K562 (cell line): ENCODE data around the gene UHMK1. TPM values are rescaled to one million over a fixed set of nuclear protein-coding genes. Genes with fewer than 3 reads are reported as not detected.

ENCODE experiments used
- CHD2 ChIP-seq: IDR thresholded peaks from 2 replicates; pipeline ENCODE4 v1.6.1; 2011; ENCODE audit warnings: low read depth, low read length
- ETV5 ChIP-seq: sonication (generic); formaldehyde crosslinking; IDR thresholded peaks from 2 replicates; pipeline ENCODE4 v1.4.0; 2020; ENCODE audit warnings: low read depth, mild to moderate bottlenecking, missing genetic modification reagents
- FOXM1 ChIP-seq, 2 experiments: fragments of 450-650 bp in 1 of 2; sonication (generic) in 1 of 2; formaldehyde crosslinking in 1 of 2; IDR thresholded peaks; 2 replicates each; pipeline versions ENCODE4 v1.6.1 to v1.9.0; 2017 to 2022; ENCODE audit warnings: low read depth in 2 of 2, mild to moderate bottlenecking in 2 of 2, missing genetic modification reagents in 1 of 2, moderate library complexity in 1 of 2
- HNRNPLL ChIP-seq: fragments of 200-400 bp; formaldehyde crosslinking; IDR thresholded peaks from 2 replicates; pipeline ENCODE4 v1.6.1; 2017; ENCODE audit warnings: low read length, low read depth, mild to moderate bottlenecking; ENCODE audit not compliant: poor library complexity, severe bottlenecking
- MAZ ChIP-seq, 2 experiments: fragments of 450-650 bp in 1 of 2; sonication (generic) in 1 of 2; formaldehyde crosslinking; IDR thresholded peaks in 1 of 2; conservative IDR thresholded peaks in 1 of 2; 2 replicates each; pipeline versions ENCODE4 v1.4.0 to v1.5.0; 2020; ENCODE audit warnings: mild to moderate bottlenecking in 1 of 2, missing genetic modification reagents in 1 of 2
- SIN3A ChIP-seq, 2 experiments: fragments of 150-350 bp in 1 of 2; IDR thresholded peaks; 2 replicates each; pipeline ENCODE4 v1.6.1; 2011 to 2016; ENCODE audit warnings: borderline replicate concordance in 2 of 2, low read depth in 2 of 2, low read length in 2 of 2, mild to moderate bottlenecking in 2 of 2, moderate library complexity in 2 of 2; ENCODE audit not compliant: control insufficient read depth in 1 of 2
- SIN3B ChIP-seq: fragments of 450-650 bp; IDR thresholded peaks from 2 replicates; pipeline ENCODE4 v1.6.1; 2017; ENCODE audit warnings: low read depth, mild to moderate bottlenecking, moderate library complexity
- TBP ChIP-seq: optimal IDR thresholded peaks from 2 replicates; pipeline ENCODE3; 2011; ENCODE audit warnings: low read depth, low read length, improper control_type of control experiment
- ZNF143 ChIP-seq: sonication (generic); formaldehyde crosslinking; IDR thresholded peaks from 2 replicates; pipeline ENCODE4 v1.9.0; 2022; ENCODE audit warnings: mild to moderate bottlenecking, missing genetic modification reagents
- polyA plus RNA-seq, 8 experiments: library from polyadenylated mRNA; depleted of rRNA in 4 of 8; stranded (reverse) in 5 of 8; unstranded in 3 of 8; fragments of >200 nt; fragmentation: Nextera tagmentation in 2 of 8; fragmentation: Illumina TruSeq in 1 of 8; extraction: Ambion mirVana in 2 of 8; extraction: Trizol in 1 of 8; gene quantifications; 2 replicates each; pipeline versions ENCODE4 v1.2.1 to v1.2.3, GENCODE V29; 2011 to 2014; ENCODE audit warnings: inconsistent platforms in 1 of 8, missing spikeins in 1 of 8
- total RNA-seq, 7 experiments: library from RNA; depleted of rRNA in 6 of 7; stranded (reverse); fragments of >200 nt in 6 of 7; fragmentation: Illumina TruSeq in 2 of 7; extraction: Trizol in 2 of 7; gene quantifications; 2 replicates each; pipeline versions ENCODE4 v1.2.1 to v1.2.3, GENCODE V29; 2011 to 2021; ENCODE audit warnings: low replicate concordance in 1 of 7
- TF ChIP-seq, protein P1 (sequence below), 2 experiments: fragments of 150-350 bp in 1 of 2; IDR thresholded peaks; 2 replicates each; pipeline ENCODE4 v1.6.1; 2012 to 2016; ENCODE audit warnings: low read depth in 2 of 2, low read length in 2 of 2, mild to moderate bottlenecking in 1 of 2, moderate library complexity in 1 of 2
- TF ChIP-seq, protein P2 (sequence below): sonication (generic); formaldehyde crosslinking; IDR thresholded peaks from 2 replicates; pipeline ENCODE4 v1.8.0; 2022; ENCODE audit warnings: mild to moderate bottlenecking, missing genetic modification reagents
- TF ChIP-seq, protein P3 (sequence below): fragments of 250-450 bp; sonication (Bioruptor Pico); IDR thresholded peaks from 2 replicates; pipeline ENCODE4 v1.5.0; 2022; ENCODE audit warnings: mild to moderate bottlenecking
- TF ChIP-seq, protein P4 (sequence below): conservative IDR thresholded peaks from 2 replicates; pipeline ENCODE4 v1.6.1; 2011; ENCODE audit warnings: low read depth, mild to moderate bottlenecking, low read length; ENCODE audit not compliant: control insufficient read depth

The UHMK1 gene
- total and polyA plus RNA-seq, 9 of the 15 experiments (the other 6 are each of a cell fraction or from before 2014, with no cell fraction given) = 13.1 to 72.4 (median 38.3) TPM

DNA sequence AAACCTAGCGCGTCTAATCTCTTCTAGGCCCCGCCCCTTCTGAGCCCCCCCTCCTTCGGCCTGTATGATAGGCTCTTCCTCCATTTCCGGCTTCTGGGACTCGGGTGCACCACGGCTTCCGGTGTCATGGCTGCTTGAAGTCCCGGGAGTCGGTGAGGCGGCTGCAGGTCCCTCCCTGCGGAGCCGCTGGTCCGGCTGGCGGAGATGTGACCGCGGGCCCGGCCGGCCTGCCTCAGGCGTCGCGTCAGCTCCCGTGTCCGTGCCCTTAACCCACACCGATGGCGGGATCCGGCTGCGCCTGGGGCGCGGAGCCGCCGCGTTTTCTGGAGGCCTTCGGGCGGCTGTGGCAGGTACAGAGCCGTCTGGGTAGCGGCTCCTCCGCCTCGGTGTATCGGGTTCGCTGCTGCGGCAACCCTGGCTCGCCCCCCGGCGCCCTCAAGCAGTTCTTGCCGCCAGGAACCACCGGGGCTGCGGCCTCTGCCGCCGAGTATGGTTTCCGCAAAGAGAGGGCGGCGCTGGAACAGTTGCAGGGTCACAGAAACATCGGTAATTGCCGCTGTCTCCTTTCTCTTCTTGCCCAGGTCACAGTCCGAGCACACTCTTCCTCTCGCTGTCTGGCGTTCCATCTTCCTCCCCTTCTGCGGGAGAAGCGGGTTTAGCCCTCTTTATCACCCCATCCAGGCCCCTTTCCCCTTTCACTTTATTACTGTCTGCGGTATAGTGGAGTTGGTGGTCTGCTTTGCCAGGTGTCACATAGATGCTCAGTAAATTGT is at the start of gene UHMK1 (continued):
- peak; percentile 45 for TF ChIP-seq HNRNPLL
- peak; percentile 86 for TF ChIP-seq ETV5 (CRISPR knock-in tag)
- TF ChIP-seq, protein P1, sequence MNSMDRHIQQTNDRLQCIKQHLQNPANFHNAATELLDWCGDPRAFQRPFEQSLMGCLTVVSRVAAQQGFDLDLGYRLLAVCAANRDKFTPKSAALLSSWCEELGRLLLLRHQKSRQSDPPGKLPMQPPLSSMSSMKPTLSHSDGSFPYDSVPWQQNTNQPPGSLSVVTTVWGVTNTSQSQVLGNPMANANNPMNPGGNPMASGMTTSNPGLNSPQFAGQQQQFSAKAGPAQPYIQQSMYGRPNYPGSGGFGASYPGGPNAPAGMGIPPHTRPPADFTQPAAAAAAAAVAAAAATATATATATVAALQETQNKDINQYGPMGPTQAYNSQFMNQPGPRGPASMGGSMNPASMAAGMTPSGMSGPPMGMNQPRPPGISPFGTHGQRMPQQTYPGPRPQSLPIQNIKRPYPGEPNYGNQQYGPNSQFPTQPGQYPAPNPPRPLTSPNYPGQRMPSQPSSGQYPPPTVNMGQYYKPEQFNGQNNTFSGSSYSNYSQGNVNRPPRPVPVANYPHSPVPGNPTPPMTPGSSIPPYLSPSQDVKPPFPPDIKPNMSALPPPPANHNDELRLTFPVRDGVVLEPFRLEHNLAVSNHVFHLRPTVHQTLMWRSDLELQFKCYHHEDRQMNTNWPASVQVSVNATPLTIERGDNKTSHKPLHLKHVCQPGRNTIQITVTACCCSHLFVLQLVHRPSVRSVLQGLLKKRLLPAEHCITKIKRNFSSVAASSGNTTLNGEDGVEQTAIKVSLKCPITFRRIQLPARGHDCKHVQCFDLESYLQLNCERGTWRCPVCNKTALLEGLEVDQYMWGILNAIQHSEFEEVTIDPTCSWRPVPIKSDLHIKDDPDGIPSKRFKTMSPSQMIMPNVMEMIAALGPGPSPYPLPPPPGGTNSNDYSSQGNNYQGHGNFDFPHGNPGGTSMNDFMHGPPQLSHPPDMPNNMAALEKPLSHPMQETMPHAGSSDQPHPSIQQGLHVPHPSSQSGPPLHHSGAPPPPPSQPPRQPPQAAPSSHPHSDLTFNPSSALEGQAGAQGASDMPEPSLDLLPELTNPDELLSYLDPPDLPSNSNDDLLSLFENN (IDR thresholded peaks at IDR 0.05; ENCODE audit: low read depth in 2 of 2, low read length in 2 of 2) = no peak
- TF ChIP-seq CHD2 = no peak
- peak; percentile 90 for TF ChIP-seq TBP
- TF ChIP-seq SIN3B = peak; percentile 99
- peak; percentile 57; the same call in 1 of the 2 replicates for TF ChIP-seq ZNF143 (CRISPR knock-in tag)
- TF ChIP-seq, protein P2, sequence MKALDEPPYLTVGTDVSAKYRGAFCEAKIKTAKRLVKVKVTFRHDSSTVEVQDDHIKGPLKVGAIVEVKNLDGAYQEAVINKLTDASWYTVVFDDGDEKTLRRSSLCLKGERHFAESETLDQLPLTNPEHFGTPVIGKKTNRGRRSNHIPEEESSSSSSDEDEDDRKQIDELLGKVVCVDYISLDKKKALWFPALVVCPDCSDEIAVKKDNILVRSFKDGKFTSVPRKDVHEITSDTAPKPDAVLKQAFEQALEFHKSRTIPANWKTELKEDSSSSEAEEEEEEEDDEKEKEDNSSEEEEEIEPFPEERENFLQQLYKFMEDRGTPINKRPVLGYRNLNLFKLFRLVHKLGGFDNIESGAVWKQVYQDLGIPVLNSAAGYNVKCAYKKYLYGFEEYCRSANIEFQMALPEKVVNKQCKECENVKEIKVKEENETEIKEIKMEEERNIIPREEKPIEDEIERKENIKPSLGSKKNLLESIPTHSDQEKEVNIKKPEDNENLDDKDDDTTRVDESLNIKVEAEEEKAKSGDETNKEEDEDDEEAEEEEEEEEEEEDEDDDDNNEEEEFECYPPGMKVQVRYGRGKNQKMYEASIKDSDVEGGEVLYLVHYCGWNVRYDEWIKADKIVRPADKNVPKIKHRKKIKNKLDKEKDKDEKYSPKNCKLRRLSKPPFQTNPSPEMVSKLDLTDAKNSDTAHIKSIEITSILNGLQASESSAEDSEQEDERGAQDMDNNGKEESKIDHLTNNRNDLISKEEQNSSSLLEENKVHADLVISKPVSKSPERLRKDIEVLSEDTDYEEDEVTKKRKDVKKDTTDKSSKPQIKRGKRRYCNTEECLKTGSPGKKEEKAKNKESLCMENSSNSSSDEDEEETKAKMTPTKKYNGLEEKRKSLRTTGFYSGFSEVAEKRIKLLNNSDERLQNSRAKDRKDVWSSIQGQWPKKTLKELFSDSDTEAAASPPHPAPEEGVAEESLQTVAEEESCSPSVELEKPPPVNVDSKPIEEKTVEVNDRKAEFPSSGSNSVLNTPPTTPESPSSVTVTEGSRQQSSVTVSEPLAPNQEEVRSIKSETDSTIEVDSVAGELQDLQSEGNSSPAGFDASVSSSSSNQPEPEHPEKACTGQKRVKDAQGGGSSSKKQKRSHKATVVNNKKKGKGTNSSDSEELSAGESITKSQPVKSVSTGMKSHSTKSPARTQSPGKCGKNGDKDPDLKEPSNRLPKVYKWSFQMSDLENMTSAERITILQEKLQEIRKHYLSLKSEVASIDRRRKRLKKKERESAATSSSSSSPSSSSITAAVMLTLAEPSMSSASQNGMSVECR (CRISPR knock-in tag) = peak; percentile 73
- TF ChIP-seq, protein P3, sequence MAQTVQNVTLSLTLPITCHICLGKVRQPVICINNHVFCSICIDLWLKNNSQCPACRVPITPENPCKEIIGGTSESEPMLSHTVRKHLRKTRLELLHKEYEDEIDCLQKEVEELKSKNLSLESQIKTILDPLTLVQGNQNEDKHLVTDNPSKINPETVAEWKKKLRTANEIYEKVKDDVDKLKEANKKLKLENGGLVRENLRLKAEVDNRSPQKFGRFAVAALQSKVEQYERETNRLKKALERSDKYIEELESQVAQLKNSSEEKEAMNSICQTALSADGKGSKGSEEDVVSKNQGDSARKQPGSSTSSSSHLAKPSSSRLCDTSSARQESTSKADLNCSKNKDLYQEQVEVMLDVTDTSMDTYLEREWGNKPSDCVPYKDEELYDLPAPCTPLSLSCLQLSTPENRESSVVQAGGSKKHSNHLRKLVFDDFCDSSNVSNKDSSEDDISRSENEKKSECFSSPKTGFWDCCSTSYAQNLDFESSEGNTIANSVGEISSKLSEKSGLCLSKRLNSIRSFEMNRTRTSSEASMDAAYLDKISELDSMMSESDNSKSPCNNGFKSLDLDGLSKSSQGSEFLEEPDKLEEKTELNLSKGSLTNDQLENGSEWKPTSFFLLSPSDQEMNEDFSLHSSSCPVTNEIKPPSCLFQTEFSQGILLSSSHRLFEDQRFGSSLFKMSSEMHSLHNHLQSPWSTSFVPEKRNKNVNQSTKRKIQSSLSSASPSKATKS (CRISPR knock-in tag) = no peak
- peak; percentile 51 to 55; a peak in 3 of 4 replicates for TF ChIP-seq MAZ (CRISPR knock-in tag; conservative IDR thresholded peaks at IDR 0.05 in 1 of 2, IDR thresholded peaks at IDR 0.05 in 1 of 2)
- TF ChIP-seq FOXM1 (IDR thresholded peaks at IDR 0.05; ENCODE audit: low read depth) = no peak
- peak; percentile 79; the same call in 1 of the 2 replicates for TF ChIP-seq FOXM1 (CRISPR knock-in tag; IDR thresholded peaks at IDR 0.05; ENCODE audit: low read depth)
- peak in 1 of 2 experiments; percentile 56; a peak in 1 of 4 replicates for TF ChIP-seq SIN3A (IDR thresholded peaks at IDR 0.05; ENCODE audit: borderline replicate concordance in 2 of 2, control insufficient read depth in 1 of 2, low read depth in 2 of 2, low read length in 2 of 2)
- TF ChIP-seq, protein P4, sequence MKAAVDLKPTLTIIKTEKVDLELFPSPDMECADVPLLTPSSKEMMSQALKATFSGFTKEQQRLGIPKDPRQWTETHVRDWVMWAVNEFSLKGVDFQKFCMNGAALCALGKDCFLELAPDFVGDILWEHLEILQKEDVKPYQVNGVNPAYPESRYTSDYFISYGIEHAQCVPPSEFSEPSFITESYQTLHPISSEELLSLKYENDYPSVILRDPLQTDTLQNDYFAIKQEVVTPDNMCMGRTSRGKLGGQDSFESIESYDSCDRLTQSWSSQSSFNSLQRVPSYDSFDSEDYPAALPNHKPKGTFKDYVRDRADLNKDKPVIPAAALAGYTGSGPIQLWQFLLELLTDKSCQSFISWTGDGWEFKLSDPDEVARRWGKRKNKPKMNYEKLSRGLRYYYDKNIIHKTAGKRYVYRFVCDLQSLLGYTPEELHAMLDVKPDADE = peak; percentile 91
- TF ChIP-seq, all 486 proteins: peak for 125
